ENCODE measurements around the gene CIITA.

DNA sequence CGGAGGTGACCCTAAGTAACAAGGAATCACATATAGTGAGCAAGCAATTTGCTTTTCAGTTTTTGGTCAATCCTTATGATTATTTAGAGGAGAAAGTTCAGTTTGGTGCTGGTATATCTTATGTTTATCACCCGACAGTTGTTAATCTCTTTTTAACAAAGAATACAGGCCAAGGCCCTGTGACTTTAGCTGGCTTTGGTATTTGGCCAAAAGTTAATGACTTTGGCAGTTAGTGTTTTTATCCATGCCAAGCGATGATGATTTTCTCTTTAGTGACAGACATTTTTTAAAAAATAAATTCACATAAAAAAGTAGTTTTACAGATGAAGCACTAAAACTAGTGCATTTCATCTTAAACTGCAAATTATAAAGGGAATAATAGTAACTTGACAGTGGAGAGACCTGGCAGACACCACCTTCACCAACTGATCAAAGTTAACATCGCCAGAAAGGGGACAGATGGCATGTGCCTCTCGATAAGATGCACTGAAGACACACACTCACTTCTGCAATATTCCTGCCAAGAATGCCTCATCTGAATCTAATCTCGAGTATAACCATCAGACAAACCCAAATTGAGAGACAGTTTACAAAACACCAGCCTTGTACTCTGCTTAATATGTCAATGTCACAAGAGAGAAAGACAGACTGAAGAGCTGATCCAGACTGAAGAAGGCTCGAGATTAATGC, 58.4 kb downstream of the CIITA start:
- TF ChIP-seq, protein P1, sequence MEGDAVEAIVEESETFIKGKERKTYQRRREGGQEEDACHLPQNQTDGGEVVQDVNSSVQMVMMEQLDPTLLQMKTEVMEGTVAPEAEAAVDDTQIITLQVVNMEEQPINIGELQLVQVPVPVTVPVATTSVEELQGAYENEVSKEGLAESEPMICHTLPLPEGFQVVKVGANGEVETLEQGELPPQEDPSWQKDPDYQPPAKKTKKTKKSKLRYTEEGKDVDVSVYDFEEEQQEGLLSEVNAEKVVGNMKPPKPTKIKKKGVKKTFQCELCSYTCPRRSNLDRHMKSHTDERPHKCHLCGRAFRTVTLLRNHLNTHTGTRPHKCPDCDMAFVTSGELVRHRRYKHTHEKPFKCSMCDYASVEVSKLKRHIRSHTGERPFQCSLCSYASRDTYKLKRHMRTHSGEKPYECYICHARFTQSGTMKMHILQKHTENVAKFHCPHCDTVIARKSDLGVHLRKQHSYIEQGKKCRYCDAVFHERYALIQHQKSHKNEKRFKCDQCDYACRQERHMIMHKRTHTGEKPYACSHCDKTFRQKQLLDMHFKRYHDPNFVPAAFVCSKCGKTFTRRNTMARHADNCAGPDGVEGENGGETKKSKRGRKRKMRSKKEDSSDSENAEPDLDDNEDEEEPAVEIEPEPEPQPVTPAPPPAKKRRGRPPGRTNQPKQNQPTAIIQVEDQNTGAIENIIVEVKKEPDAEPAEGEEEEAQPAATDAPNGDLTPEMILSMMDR (conservative IDR thresholded peaks at IDR 0.05) = no peak
- TF ChIP-seq ZFX (IDR thresholded peaks at IDR 0.05) = no peak

Data from C4-2B (cell line).